Measurements from ENCODE around the gene RAB40C.

RAB40C gene

DNA sequence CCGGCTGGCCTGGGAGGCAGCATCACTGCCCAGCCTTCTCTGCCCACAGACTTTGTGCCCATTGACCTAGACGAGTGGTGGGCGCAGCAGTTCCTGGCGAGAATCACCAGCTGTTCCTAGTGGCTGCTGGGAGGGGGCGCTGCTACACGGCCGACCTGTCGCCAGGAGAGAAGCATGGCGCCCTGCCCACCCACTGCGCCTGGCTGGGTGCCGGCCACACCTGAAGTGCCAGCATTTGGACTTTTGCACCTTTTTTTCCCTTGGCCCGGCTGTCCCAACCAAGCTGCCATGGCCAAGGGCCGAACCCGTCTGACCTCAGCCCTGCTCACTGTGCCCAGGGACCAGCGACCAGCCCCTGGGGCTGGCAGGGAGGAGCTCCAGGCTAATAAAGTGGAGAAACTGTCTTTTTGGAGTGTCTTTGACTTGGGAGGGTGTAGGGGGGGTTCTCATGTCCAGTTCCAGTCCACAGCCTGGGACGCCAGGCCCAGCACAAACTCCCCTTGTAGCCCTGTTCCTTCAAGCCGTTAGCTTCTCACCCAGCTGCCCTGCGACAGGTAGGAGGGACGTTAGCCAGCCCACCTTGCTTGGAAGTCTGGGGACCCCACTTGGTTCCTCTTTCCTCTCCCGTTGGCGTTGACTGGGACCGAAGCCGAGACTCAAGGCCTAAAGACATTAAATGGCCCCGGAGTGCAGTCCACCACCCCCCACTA lies 58.4 kb downstream of the RAB40C start:
- ATAC-seq (ENCODE audit: insufficient read depth, low read depth) = peak; percentile 27; the same call in 1 of the 3 replicates

DNA sequence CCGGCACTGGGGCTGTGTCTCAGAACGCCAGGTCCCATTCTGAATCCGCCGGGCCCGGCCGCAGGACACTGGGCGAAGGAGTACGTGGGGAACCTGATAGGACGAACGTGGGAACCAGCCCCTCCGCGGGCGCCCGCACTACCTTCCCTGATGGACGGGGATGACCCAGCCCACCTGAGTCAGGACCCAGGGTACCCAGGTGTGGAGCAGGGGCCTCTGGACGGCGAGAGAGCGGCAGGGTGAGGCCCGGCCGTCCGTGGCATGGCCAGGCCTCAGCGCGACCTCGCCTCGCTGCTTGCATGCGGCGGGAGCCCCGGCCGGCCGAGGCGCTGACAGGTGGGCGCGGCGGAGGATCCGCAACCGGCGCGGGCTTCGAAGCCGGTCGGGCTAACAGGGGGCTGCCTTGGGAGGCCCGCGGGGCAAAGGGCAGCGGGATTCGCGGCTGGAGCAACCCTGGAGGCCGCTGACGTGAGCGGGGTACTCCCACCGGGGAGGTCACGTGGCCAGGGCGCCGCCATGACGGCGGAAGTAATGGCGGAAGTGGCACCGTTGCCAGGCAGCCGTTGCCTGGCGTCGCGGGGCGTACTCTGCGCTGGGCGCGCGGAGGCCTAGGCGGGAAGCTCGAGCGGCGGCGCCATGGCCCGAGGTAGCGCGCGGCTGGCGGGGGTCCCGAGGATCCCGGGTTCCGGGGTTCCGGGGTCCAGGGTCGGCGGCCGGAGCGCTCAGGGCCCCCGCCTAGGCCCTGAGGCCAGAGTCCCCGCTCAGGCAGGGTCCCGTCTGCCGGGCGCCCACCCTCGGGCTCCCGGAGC lies 59.1 kb downstream of the RAB40C start, which contains the start of gene WDR90:
TSS of gene WDR90 (plus strand) at position 585 of the 809 bp plus-strand sequence. CDS start at position 637, 52 bp downstream.
- Histone ChIP-seq H3K79me2 (ENCODE audit: insufficient read depth, low read length) (peaks cover 38% of the 10 kb centered on the region), H3K27ac (ENCODE audit: low read length) (peak within 1 kb of the TSS; percentile 76), H3K9ac (ENCODE audit: low read depth, low read length) (peak within 1 kb of the TSS; percentile 87), H2AFZ (ENCODE audit: low read depth, low read length) (peak within 1 kb of the TSS; percentile 85), H3K36me3 (ENCODE audit: insufficient read depth, low read length) (peaks cover 36% of the 10 kb centered on the region), H3K4me1 (ENCODE audit: insufficient read depth, low read length) (peaks cover 29% of the 10 kb centered on the region), H3K9me3 (ENCODE audit: insufficient read depth, low read length, severe bottlenecking) (no peaks in the 10 kb centered on the region), H3K4me3 (ENCODE audit: low read depth in 1 of 2, low read length in 2 of 2) (peak within 1 kb of the TSS; percentile 45 to 84), H4K20me1 (ENCODE audit: insufficient read depth, low read length) (0 out of 2 replicates have a peak, but pooled peaks cover 3% of the 10 kb centered on the region), H3K27me3 (ENCODE audit: insufficient read depth, low read length, poor library complexity) (no peaks in the 10 kb centered on the region), H3K4me2 (ENCODE audit: insufficient read depth, low read length) (peak within 1 kb of the TSS; percentile 92)
- ATAC-seq (ENCODE audit: insufficient read depth, low read depth) (peak; percentile 88), DNase-seq (peak; percentile 93)
- no peak for TF ChIP-seq EZH2 (IDR thresholded peaks at IDR 0.05; ENCODE audit: borderline replicate concordance, low read depth, low read length, severe bottlenecking)
- TF ChIP-seq, protein P1, sequence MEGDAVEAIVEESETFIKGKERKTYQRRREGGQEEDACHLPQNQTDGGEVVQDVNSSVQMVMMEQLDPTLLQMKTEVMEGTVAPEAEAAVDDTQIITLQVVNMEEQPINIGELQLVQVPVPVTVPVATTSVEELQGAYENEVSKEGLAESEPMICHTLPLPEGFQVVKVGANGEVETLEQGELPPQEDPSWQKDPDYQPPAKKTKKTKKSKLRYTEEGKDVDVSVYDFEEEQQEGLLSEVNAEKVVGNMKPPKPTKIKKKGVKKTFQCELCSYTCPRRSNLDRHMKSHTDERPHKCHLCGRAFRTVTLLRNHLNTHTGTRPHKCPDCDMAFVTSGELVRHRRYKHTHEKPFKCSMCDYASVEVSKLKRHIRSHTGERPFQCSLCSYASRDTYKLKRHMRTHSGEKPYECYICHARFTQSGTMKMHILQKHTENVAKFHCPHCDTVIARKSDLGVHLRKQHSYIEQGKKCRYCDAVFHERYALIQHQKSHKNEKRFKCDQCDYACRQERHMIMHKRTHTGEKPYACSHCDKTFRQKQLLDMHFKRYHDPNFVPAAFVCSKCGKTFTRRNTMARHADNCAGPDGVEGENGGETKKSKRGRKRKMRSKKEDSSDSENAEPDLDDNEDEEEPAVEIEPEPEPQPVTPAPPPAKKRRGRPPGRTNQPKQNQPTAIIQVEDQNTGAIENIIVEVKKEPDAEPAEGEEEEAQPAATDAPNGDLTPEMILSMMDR (IDR thresholded peaks at IDR 0.05; ENCODE audit: borderline replicate concordance, extremely low read depth, low read length, poor library complexity, severe bottlenecking) = no peak

More for the DNA sequence above, 58.4 kb downstream of the RAB40C start:
- peak; percentile 55 for DNase-seq
- Histone ChIP-seq H3K36me3 (ENCODE audit: insufficient read depth, low read length) (peaks cover 28% of the 10 kb centered on the region), H3K9me3 (ENCODE audit: insufficient read depth, low read length, severe bottlenecking) (no peaks in the 10 kb centered on the region), H2AFZ (ENCODE audit: low read depth, low read length) (peak overlapping the region; percentile 85), H3K79me2 (ENCODE audit: insufficient read depth, low read length) (peaks cover 38% of the 10 kb centered on the region), H3K27me3 (ENCODE audit: insufficient read depth, low read length, poor library complexity) (no peaks in the 10 kb centered on the region), H3K4me1 (ENCODE audit: insufficient read depth, low read length) (peaks cover 32% of the 10 kb centered on the region), H4K20me1 (ENCODE audit: insufficient read depth, low read length) (0 out of 2 replicates have a peak, but pooled peaks cover 3% of the 10 kb centered on the region), H3K4me3 (ENCODE audit: low read depth in 1 of 2, low read length in 2 of 2) (peak overlapping the region; percentile 45 to 84), H3K9ac (ENCODE audit: low read depth, low read length) (peak overlapping the region; percentile 87), H3K4me2 (ENCODE audit: insufficient read depth, low read length) (peak overlapping the region; percentile 92), H3K27ac (ENCODE audit: low read length) (peak overlapping the region; percentile 76)
- TF ChIP-seq, protein P1 (IDR thresholded peaks at IDR 0.05; ENCODE audit: borderline replicate concordance, extremely low read depth, low read length, poor library complexity, severe bottlenecking) = peak; percentile 67
- TF ChIP-seq EZH2 (IDR thresholded peaks at IDR 0.05; ENCODE audit: borderline replicate concordance, low read depth, low read length, severe bottlenecking) = no peak

DNA sequence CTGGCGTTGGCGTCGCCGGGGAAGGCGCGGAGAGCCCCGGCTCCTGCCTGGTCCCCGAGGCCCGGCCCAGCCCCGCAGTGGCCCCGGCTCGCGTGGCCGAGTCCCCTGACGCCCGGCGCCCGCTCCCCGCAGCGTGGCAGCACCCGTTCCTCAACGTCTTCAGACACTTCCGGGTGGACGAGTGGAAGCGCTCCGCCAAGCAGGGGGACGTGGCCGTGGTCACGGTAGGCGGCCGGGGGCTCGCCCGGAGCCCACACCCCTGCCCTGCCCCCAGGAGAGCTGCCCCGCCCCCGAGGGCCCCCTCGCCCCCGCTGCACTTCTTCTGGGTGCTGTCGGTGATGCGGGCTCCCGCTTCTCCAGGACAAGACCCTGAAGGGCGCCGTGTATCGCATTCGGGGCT lies 59.8 kb downstream of the RAB40C start:
- Histone ChIP-seq H2AFZ (ENCODE audit: low read depth, low read length) (peak overlapping the region; percentile 78), H3K36me3 (ENCODE audit: insufficient read depth, low read length) (peaks cover 38% of the 10 kb centered on the region), H3K4me2 (ENCODE audit: insufficient read depth, low read length) (peak overlapping the region; percentile 92), H4K20me1 (ENCODE audit: insufficient read depth, low read length) (0 out of 2 replicates have a peak, but pooled peaks cover 3% of the 10 kb centered on the region), H3K79me2 (ENCODE audit: insufficient read depth, low read length) (peaks cover 38% of the 10 kb centered on the region), H3K9me3 (ENCODE audit: insufficient read depth, low read length, severe bottlenecking) (no peaks in the 10 kb centered on the region), H3K27ac (ENCODE audit: low read length) (peak overlapping the region; percentile 65), H3K9ac (ENCODE audit: low read depth, low read length) (peak overlapping the region; percentile 87), H3K4me1 (ENCODE audit: insufficient read depth, low read length) (peaks cover 29% of the 10 kb centered on the region), H3K27me3 (ENCODE audit: insufficient read depth, low read length, poor library complexity) (no peaks in the 10 kb centered on the region), H3K4me3 (ENCODE audit: low read depth in 1 of 2, low read length in 2 of 2) (peak overlapping the region; percentile 45 to 84; a peak in 3 of 4 replicates)
- ATAC-seq (ENCODE audit: insufficient read depth, low read depth) (peak; percentile 23), DNase-seq (peak; percentile 41)
- no peak for TF ChIP-seq EZH2 (IDR thresholded peaks at IDR 0.05; ENCODE audit: borderline replicate concordance, low read depth, low read length, severe bottlenecking)
- TF ChIP-seq, protein P1 (IDR thresholded peaks at IDR 0.05; ENCODE audit: borderline replicate concordance, extremely low read depth, low read length, poor library complexity, severe bottlenecking) = no peak

Measured in DND-41 (cell line).